ENCODE data around the gene LRP11.
"Not testable (repeated sequence)": the region's sequence is repeated elsewhere in the genome, so short reads cannot be mapped to it uniquely, and the experiment has no call there.

Gene LRP11

DNA sequence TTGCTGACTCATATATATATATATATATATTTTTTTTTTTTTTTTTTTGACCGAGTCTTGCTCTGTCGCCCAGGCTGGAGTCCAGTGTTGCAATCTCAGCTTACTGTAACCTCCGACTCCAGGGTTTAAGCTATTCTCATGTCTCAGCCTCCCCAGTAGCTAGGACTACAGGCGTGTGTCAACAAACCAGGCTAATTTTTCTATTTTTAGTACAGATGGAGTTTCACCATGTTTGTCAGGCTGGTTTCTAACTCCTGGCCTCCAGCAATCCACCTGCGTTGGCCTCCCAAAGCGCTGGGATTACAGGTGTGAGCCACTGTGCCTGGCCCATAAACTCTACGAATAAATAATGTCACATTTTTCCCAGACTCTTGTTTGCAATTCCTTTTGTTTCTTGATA lies 4.8 kb downstream of the LRP11 start:
- no peak for DNase-seq (ENCODE audit: extremely low read depth, low read depth)
- no peak for TF ChIP-seq CTCF (IDR thresholded peaks at IDR 0.05; ENCODE audit: low read depth, low read length)

GRCh38 chr6:149857541-149857940 lies 6.6 kb downstream of the LRP11 start:
- no peak for TF ChIP-seq CTCF (IDR thresholded peaks at IDR 0.05; ENCODE audit: low read depth, low read length)
- DNase-seq (ENCODE audit: extremely low read depth, low read depth): no peak

DNA sequence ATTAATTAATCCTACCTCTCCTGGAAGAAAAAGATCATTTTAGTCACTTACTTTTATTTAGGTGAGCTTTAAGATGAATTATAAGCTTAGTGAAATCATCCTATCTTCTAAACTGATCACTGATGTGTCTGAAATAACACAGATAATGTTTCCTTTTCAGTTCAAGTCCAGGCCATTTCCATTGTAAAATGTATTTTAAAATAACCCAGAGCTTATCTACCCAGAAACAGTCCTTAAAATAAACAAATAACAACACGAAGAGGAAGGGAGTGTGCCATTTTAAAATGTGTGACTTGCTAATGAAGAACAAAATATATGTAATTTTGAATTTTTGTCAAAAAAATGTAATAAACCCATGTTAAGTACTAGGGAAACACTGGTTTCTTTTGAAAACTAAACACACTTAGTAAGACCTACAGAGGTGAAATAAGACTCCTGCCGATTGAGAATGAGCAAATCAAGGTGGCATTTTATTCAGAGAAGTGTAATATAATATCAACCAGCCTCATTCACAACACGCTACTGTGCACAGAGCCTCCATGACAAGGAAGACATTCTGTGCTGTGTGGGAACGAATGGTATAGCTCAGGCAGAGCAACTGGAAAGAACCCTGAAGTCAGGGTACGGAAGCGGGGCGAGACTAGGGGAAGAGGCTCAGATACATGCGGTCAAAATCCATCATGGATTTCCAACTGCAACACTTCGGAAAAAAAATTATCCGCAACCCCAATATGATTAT lies 7.7 kb downstream of the LRP11 start:
- TF ChIP-seq CTCF (IDR thresholded peaks at IDR 0.05; ENCODE audit: low read depth, low read length): no peak
- DNase-seq (ENCODE audit: extremely low read depth, low read depth): no peak

DNA sequence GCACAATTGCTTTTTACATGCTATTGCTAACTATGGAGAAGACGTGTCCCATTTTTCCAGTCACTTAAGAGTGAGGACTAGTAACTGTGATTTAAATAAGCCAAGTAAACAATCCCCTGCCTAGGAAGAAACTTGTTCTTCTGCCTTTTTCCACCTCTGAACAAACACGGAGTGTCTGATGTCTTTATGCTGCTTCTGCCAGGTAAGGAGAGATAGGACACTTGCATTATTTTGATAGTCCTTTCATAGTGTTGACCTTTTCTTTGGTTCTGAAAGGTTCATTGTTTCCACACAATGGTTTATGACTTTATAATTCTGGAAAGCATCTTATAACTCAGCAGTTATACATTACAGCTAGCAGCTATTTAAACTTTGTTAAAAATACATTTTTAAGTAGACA lies 8.4 kb downstream of the LRP11 start:
- TF ChIP-seq CTCF (IDR thresholded peaks at IDR 0.05; ENCODE audit: low read depth, low read length): no peak
- no peak for DNase-seq (ENCODE audit: extremely low read depth, low read depth)

GRCh38 chr6:149855040-149855654 lies 9.0 kb downstream of the LRP11 start:
- no peak for DNase-seq (ENCODE audit: extremely low read depth, low read depth)
- TF ChIP-seq CTCF (IDR thresholded peaks at IDR 0.05; ENCODE audit: low read depth, low read length): no peak

- DNase-seq (ENCODE audit: extremely low read depth, low read depth): no peak
Observed at GRCh38 chr6:149854532-149854931, 9.6 kb downstream of the LRP11 start.

DNA sequence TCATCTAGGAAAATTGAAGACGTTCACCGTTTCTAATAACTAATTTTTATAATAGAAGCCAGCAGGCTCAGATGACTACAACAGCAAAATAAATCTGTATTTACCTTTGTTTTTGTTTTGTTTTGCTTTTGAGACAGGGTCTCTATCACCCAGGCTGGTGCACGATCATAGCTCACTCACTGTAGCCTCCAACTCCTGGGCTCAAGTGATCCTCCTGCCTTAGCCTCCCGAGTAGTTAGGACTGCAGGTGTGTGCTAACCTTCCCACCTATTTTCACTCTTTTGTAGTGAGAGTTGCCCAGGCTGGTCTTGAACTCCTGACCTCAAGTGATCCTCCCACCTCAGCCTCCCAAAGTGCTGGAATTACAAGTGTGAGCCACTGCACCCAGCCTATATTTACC lies 10.1 kb downstream of the LRP11 start:
- not testable (repeated sequence) for DNase-seq (ENCODE audit: extremely low read depth, low read depth)

More at GRCh38 chr6:149854532-149854931, 9.6 kb downstream of the LRP11 start:
- TF ChIP-seq CTCF (IDR thresholded peaks at IDR 0.05; ENCODE audit: low read depth, low read length): no peak

DNA sequence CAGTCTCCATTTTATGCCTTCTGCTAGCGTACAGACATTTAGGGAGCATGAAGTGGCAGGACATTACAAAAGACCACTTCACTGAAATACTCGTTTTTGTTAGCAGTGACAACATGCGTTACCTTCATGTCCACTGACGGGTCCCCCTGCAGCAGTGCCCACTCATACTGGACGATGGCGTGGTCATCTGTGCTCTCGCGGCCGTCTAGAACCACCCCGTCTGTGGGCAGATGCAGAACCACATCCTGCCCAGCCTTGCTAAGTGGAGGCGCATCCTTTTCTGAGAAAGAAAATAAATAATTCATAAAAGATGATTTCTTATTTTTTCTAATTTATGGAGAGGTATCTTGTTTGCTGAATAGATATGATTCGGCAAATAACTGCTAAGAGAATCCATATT lies 11.3 kb downstream of the LRP11 start:
- no peak for DNase-seq (ENCODE audit: extremely low read depth, low read depth)
- no peak for TF ChIP-seq CTCF (IDR thresholded peaks at IDR 0.05; ENCODE audit: low read depth, low read length)

Measured in AG09319 (cell line).